Embryonic facial prominence (tissue), 1 donor: ENCODE data around the gene FARP1.
A peak's percentile ranks its signal among the peaks of the same experiment; 100 is the strongest.

Experiments
- DNase-seq: peaks from one replicate; pipeline ENCODE4 v3.0.0-alpha.2; 2016; ENCODE audit errors: extremely low spot score

Gene FARP1

GRCh38 chr13:98483601-98484288, 340.9 kb downstream of the FARP1 start:
- DNase-seq: no peak

DNA sequence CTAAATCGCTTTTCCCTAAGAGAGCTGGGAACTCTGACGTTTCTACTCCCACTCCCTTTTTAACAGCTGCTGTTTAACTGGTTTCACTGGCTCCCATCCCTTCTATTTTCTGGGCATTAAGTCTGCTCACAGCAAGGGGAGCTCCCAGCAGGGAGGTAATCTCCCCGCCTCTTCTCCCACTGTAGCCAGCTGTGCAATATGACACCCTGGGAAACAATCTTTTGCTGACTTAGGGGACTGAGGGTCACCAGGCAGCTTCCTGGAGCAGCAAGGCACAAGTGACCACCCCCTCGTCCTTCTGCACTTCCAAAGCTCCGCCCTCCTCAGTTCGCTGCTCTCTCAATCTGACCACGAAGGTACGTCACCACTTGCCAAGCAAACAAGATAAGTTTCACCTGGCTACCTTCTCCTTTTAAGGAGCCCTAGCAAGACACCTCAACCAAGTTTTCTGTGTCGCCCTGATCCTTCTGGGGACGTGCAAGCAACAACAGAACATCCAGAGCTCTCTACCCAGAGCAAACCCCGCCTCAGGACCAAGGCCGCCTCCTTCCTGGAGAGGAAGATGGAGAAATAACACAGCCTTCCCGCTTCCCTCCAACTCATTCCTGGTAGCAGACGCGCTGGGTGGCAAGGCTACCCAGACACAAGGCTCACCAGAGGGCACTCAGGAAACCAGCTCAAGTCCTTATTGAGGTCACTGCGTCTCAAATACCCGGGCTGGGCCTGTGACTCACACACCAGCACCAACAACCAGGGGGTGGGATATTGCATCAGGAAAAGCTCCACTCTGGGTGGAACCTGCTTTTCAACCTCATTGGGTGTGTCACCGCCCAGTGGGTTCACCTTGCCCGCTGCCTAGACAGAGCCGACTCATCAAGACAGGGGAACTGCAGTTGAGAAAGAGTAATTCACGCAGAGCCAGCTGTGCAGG, 341.7 kb downstream of the FARP1 start:
- peak; percentile 37 for DNase-seq

DNA sequence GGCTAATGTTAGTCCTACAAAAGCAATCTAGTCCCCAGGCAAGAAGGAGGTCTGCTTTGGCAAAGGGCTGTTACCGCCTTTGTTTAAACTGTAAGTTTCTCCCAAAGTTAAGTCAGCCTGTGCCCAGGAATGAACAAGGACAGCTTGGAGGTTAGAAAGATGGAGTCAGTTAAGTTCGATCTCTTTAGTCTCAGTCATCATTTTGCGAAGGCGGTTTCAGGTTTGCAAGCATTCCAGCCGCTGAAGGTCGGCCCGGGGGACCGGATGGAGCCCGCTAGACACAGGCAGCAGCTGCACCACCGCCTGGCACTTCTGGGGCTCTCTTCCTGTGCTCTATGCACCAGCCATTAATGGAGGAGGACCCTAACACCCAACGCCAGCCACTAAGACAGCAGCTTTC, 342.7 kb downstream of the FARP1 start:
- no peak for DNase-seq

GRCh38 chr13:98486412-98486811, 343.5 kb downstream of the FARP1 start:
- no peak for DNase-seq

GRCh38 chr13:98487016-98487415, 344.1 kb downstream of the FARP1 start:
- no peak for DNase-seq

GRCh38 chr13:98487522-98487921, 344.6 kb downstream of the FARP1 start:
- DNase-seq: no peak

DNA sequence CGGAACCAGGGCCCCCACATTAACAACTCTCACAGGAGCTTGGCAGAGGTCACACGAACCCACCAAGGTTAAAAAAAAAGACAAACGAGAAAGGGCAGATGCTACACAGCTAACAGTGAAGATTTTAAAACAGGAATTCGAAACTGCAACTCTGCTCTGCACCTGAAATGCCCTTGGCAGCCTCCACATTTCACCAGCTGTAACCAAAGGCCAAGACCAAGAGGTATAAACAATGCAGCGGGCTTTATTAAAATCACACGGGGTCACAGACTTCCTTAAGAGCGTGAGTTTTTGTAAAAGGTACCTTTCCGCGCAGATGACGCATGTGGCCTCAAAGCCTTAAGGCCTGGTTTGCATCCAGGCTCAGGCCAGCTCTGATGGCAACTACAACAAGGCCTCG, 345.8 kb downstream of the FARP1 start:
- DNase-seq: no peak

- DNase-seq: no peak
Observed at GRCh38 chr13:98489446-98490194, 346.7 kb downstream of the FARP1 start.

GRCh38 chr13:98490195-98490836, 347.4 kb downstream of the FARP1 start:
- DNase-seq: no peak

- no peak for DNase-seq
Observed at GRCh38 chr13:98490866-98491265, 348.0 kb downstream of the FARP1 start.

GRCh38 chr13:98492335-98493041, 349.6 kb downstream of the FARP1 start:
- no peak for DNase-seq

GRCh38 chr13:98493042-98493712, 350.3 kb downstream of the FARP1 start:
- DNase-seq: no peak

GRCh38 chr13:98494769-98495168, 351.9 kb downstream of the FARP1 start:
- no peak for DNase-seq

DNA sequence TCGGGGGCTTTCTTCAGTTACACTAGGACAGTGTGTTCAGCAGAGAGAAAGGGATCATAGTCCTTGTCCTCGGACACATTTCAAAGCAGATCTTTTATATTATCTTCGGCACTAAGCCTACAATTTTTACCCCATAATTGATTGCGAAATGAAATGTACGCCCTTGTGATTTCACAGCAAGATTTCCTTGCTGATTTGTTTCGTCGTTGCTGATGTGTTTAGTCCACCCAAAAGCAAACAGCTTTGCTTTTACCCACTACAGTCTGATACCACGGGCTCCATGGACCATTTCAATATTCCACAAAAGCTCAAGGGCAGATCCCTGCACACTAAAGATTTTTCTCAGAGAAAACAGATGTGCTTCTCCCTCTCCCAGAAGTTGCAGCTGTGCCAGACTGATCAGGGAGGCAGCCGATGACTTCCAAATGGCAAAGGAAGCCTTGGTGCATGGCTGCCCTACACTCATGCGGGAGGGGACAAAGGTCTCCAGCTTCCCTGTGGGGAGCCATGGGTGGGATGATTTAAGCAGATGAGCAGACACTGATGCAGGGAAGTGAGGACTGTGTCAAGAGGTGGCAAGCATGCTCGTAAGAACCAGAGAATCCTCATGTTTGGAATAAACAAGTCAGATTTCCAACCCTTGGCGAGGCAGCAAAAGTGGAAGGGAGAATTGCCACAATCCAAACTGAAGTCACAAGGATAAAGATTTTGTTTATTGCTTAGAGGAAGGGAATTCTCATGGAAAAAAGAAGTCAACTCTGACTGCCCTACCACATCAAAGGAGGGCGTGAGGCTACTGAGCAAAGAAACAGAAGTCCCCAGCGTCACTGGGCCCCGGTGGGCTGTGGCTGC, 353.0 kb downstream of the FARP1 start:
- no peak for DNase-seq

DNA sequence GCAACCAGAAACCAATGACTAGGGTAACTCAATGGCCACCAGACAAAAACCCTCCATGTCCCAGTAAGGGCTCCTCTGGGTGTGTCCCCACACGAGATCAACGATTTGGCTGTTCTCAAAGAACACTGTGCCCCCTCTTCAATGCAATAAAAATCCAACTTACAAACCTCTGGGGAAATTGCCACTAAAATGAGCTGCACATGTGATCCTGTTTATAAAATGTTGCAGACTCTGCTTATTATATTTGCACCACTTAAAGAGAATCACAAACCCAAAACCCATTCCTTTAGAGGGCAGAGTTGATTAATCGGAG, 353.5 kb downstream of the FARP1 start:
- DNase-seq: no peak

DNA sequence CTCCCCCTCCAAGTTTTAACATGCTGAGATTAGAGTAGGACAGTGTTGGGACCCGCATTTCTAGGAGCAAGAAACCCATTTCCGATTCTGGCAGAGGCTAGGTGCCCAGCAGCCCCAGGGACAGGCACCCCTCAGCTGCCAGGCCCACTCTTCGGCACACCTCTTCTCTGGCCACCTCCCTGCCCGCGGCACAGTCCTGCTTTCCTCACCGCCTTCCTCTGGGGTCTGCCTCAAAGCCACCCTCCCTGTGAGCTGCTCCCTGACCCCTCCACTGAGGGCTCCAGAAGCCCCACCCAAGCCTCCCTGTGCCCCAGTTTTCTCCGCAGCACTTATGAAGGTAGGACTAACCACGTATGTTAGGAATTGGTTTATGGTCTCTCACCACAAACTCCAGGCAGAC, 354.1 kb downstream of the FARP1 start:
- DNase-seq: no peak

- no peak for DNase-seq
Observed at GRCh38 chr13:98500963-98501421, 358.1 kb downstream of the FARP1 start.

DNA sequence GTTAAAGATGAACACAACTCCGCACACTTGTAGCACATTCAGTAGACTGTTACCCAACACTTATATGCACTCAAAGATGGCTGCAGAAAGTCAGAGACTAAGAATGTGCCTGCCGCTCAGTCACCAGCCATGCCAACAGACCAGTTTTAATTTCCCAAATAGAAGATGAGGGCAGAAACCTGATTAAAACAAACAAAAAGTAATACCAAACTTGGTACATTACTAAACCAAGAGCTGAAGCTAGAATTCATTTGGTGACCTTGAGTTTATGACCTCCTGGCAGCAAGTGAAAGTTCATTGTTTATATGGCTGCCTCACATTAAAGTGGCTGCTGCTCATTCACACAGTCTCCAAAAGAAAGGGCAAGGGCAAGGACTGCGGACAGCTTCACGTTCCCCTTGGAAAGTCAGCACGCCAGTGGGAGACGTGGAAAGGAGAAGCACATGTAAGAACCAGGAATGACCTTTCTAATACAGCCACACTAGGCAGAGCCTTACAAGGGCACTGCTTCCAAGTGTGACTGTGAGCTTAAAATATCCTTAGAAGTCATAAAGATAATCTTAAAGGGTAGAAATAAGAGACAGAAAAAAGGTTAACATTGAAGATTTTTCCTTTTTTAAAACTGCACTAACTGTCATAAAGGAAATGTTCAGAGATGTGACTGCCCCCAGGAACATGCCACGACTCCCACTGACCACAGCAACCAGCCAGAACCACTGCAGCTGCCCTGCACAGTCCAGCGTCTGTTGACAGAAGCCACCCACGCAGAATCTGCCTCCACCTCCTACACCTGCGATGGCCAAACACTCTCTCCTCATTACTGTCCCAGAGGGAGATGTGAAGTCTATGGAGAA, 360.5 kb downstream of the FARP1 start:
- DNase-seq: no peak

- no peak for DNase-seq
Observed at GRCh38 chr13:98504029-98504351, 361.1 kb downstream of the FARP1 start.
